Memory B cell (primary cell): ENCODE results near the gene TAS2R50.

Experiments used
- ATAC-seq: fragments of 150-1000 bp; cut with Tn5 transposase; 2 replicates; pipeline ENCODE4 v1.10.0; 2021; ENCODE audit warnings: low read depth, mild to moderate bottlenecking, moderate library complexity
- DNase-seq, 2 donors: peaks; one replicate each; pipeline ENCODE4 v3.0.0; 2022; ENCODE audit warnings: low spot score in 2 of 2
- H3K27ac Mint-ChIP-seq: one replicate; pipeline ENCODE4 v1.8.0; 2022; ENCODE audit warnings: mild to moderate bottlenecking, moderate library complexity, mixed read lengths
- H3K27me3 Mint-ChIP-seq: one replicate; pipeline ENCODE4 v1.8.0; 2022; ENCODE audit warnings: mixed read lengths
- H3K36me3 Mint-ChIP-seq: one replicate; pipeline ENCODE4 v1.8.0; 2022; ENCODE audit warnings: mild to moderate bottlenecking, mixed read lengths
- H3K4me1 Mint-ChIP-seq: one replicate; pipeline ENCODE4 v1.8.0; 2022; ENCODE audit warnings: mixed read lengths
- H3K4me3 Mint-ChIP-seq: one replicate; pipeline ENCODE4 v1.8.0; 2022; ENCODE audit warnings: mild to moderate bottlenecking, moderate library complexity, mixed read lengths
- H3K9me3 Mint-ChIP-seq: one replicate; pipeline ENCODE4 v1.8.0; 2022; ENCODE audit warnings: mixed read lengths

TAS2R50 gene

GRCh38 chr12:10968765-10969456, 17.8 kb downstream of the TAS2R50 start:
- Mint-ChIP-seq H3K4me1 (peaks cover 7% of the 10 kb centered on the region), H3K4me3 (no peak overlapping the region), H3K36me3 (peaks cover 8% of the 10 kb centered on the region), H3K27me3 (no peaks in the 10 kb centered on the region), H3K9me3 (no peaks in the 10 kb centered on the region), H3K27ac (no peak overlapping the region)
- DNase-seq: no peak
- ATAC-seq: no peak

GRCh38 chr12:10967409-10967808, 19.3 kb downstream of the TAS2R50 start:
- Mint-ChIP-seq H3K4me3 (no peak overlapping the region), H3K4me1 (peaks cover 7% of the 10 kb centered on the region), H3K9me3 (no peaks in the 10 kb centered on the region), H3K27ac (no peak overlapping the region), H3K27me3 (no peaks in the 10 kb centered on the region), H3K36me3 (peaks cover 9% of the 10 kb centered on the region)
- DNase-seq (no peak), ATAC-seq (no peak)

- ATAC-seq (no peak), DNase-seq (no peak)
- Mint-ChIP-seq H3K27ac (no peak overlapping the region), H3K4me3 (no peak overlapping the region), H3K9me3 (no peaks in the 10 kb centered on the region), H3K36me3 (peaks cover 15% of the 10 kb centered on the region), H3K4me1 (peaks cover 13% of the 10 kb centered on the region), H3K27me3 (no peaks in the 10 kb centered on the region)
These were observed 20.4 kb downstream of the TAS2R50 start for GRCh38 chr12:10966314-10966713.

- Mint-ChIP-seq H3K27me3 (no peaks in the 10 kb centered on the region), H3K4me1 (peaks cover 19% of the 10 kb centered on the region), H3K9me3 (no peaks in the 10 kb centered on the region), H3K4me3 (no peak overlapping the region), H3K36me3 (peaks cover 15% of the 10 kb centered on the region), H3K27ac (no peak overlapping the region)
- ATAC-seq (no peak), DNase-seq (no peak)
These were observed 21.2 kb downstream of the TAS2R50 start for GRCh38 chr12:10965476-10965875.

- no peak overlapping the region for H3K27ac Mint-ChIP-seq
- H3K27me3 Mint-ChIP-seq: no peaks in the 10 kb centered on the region
- H3K4me1 Mint-ChIP-seq: peaks cover 26% of the 10 kb centered on the region
- ATAC-seq (no peak), DNase-seq (no peak)
- peaks cover 10% of the 10 kb centered on the region for H3K9me3 Mint-ChIP-seq
- no peak overlapping the region for H3K4me3 Mint-ChIP-seq
- H3K36me3 Mint-ChIP-seq: peaks cover 39% of the 10 kb centered on the region
These were observed 26.5 kb downstream of the TAS2R50 start for GRCh38 chr12:10960211-10960610.

- H3K9me3 Mint-ChIP-seq: peaks cover 11% of the 10 kb centered on the region
- ATAC-seq (no peak), DNase-seq (no peak)
These were observed 26.9 kb downstream of the TAS2R50 start for GRCh38 chr12:10959804-10960203.

GRCh38 chr12:10957741-10958140, 29.0 kb downstream of the TAS2R50 start:
- H3K4me3 Mint-ChIP-seq: no peak overlapping the region
- H3K9me3 Mint-ChIP-seq: peaks cover 13% of the 10 kb centered on the region
- no peaks in the 10 kb centered on the region for H3K27me3 Mint-ChIP-seq
- H3K36me3 Mint-ChIP-seq: peaks cover 50% of the 10 kb centered on the region
- no peak overlapping the region for H3K27ac Mint-ChIP-seq
- no peak for ATAC-seq
- H3K4me1 Mint-ChIP-seq: peaks cover 24% of the 10 kb centered on the region
- no peak for DNase-seq

More at GRCh38 chr12:10959804-10960203, 26.9 kb downstream of the TAS2R50 start:
- H3K4me1 Mint-ChIP-seq: peaks cover 26% of the 10 kb centered on the region
- peaks cover 43% of the 10 kb centered on the region for H3K36me3 Mint-ChIP-seq
- no peak overlapping the region for H3K4me3 Mint-ChIP-seq
- H3K27ac Mint-ChIP-seq: no peak overlapping the region
- H3K27me3 Mint-ChIP-seq: no peaks in the 10 kb centered on the region

GRCh38 chr12:10956085-10956484, 30.6 kb downstream of the TAS2R50 start:
- no peaks in the 10 kb centered on the region for H3K27me3 Mint-ChIP-seq
- DNase-seq (no peak), ATAC-seq (no peak)
- H3K4me1 Mint-ChIP-seq: peaks cover 16% of the 10 kb centered on the region
- no peak overlapping the region for H3K4me3 Mint-ChIP-seq
- peaks cover 13% of the 10 kb centered on the region for H3K9me3 Mint-ChIP-seq
- H3K36me3 Mint-ChIP-seq: peaks cover 48% of the 10 kb centered on the region
- no peak overlapping the region for H3K27ac Mint-ChIP-seq

GRCh38 chr12:10952645-10953044, 34.1 kb downstream of the TAS2R50 start:
- ATAC-seq (no peak), DNase-seq (no peak)
- no peaks in the 10 kb centered on the region for H3K4me1 Mint-ChIP-seq
- no peak overlapping the region for H3K27ac Mint-ChIP-seq
- peaks cover 13% of the 10 kb centered on the region for H3K9me3 Mint-ChIP-seq
- no peaks in the 10 kb centered on the region for H3K27me3 Mint-ChIP-seq
- H3K4me3 Mint-ChIP-seq: no peak overlapping the region
- H3K36me3 Mint-ChIP-seq: peaks cover 49% of the 10 kb centered on the region

GRCh38 chr12:10943167-10943566, 43.5 kb downstream of the TAS2R50 start:
- Mint-ChIP-seq H3K27ac (no peak overlapping the region), H3K4me3 (no peak overlapping the region), H3K36me3 (peaks cover 3% of the 10 kb centered on the region), H3K27me3 (no peaks in the 10 kb centered on the region), H3K4me1 (no peaks in the 10 kb centered on the region), H3K9me3 (peaks cover 8% of the 10 kb centered on the region)
- no peak for ATAC-seq
- DNase-seq: no peak

GRCh38 chr12:10941916-10942607, 44.6 kb downstream of the TAS2R50 start:
- DNase-seq: no peak
- Mint-ChIP-seq H3K27me3 (no peaks in the 10 kb centered on the region), H3K4me3 (no peak overlapping the region), H3K27ac (no peak overlapping the region), H3K4me1 (no peaks in the 10 kb centered on the region), H3K9me3 (peaks cover 5% of the 10 kb centered on the region), H3K36me3 (peaks cover 3% of the 10 kb centered on the region)
- ATAC-seq: no peak

GRCh38 chr12:10941369-10941768, 45.3 kb downstream of the TAS2R50 start:
- Mint-ChIP-seq H3K4me1 (no peaks in the 10 kb centered on the region), H3K9me3 (peaks cover 4% of the 10 kb centered on the region), H3K27me3 (no peaks in the 10 kb centered on the region), H3K4me3 (no peak overlapping the region), H3K27ac (no peak overlapping the region), H3K36me3 (peaks cover 3% of the 10 kb centered on the region)
- ATAC-seq: no peak
- no peak for DNase-seq

- H3K4me3 Mint-ChIP-seq: no peak overlapping the region
- ATAC-seq: no peak
These were observed 46.3 kb downstream of the TAS2R50 start for GRCh38 chr12:10940389-10940788.

GRCh38 chr12:10939163-10939562, 47.5 kb downstream of the TAS2R50 start, which contains the start of gene TAS2R14:
Gene TAS2R14 (minus strand): TSS chr12:10939263. CDS start chr12:10939207, 56 bp downstream.
- Mint-ChIP-seq H3K27ac (no peak within 1 kb of the TSS), H3K9me3 (peaks cover under 1% of the 10 kb centered on the region), H3K4me3 (no peak within 1 kb of the TSS), H3K4me1 (no peaks in the 10 kb centered on the region), H3K36me3 (peaks cover 3% of the 10 kb centered on the region), H3K27me3 (no peaks in the 10 kb centered on the region)
- ATAC-seq (no peak), DNase-seq (no peak)

More at GRCh38 chr12:10940389-10940788, 46.3 kb downstream of the TAS2R50 start:
- H3K9me3 Mint-ChIP-seq: peaks cover 4% of the 10 kb centered on the region
- no peak for DNase-seq
- H3K27me3 Mint-ChIP-seq: no peaks in the 10 kb centered on the region
- no peak overlapping the region for H3K27ac Mint-ChIP-seq
- peaks cover 3% of the 10 kb centered on the region for H3K36me3 Mint-ChIP-seq
- H3K4me1 Mint-ChIP-seq: no peaks in the 10 kb centered on the region
